GM19395 (cell line): ENCODE results near the gene FRA10AC1.

Source experiments
- ATAC-seq: cut with Tn5 transposase; IDR thresholded peaks from one replicate; pipeline ENCODE4 v1.9.1; 2021; ENCODE audit warnings: mild to moderate bottlenecking, moderate library complexity; ENCODE audit not compliant: unreplicated experiment

Gene FRA10AC1

GRCh38 chr10:93630625-93631557, 71.5 kb downstream of the FRA10AC1 start:
- ATAC-seq, result no peak

GRCh38 chr10:93629647-93630305, 72.6 kb downstream of the FRA10AC1 start:
- ATAC-seq, result no peak

GRCh38 chr10:93628858-93629257, 73.5 kb downstream of the FRA10AC1 start:
- no peak for ATAC-seq

- no peak for ATAC-seq
These were observed 79.5 kb downstream of the FRA10AC1 start for GRCh38 chr10:93622942-93623341.

- ATAC-seq, result no peak
These were observed 81.5 kb downstream of the FRA10AC1 start for GRCh38 chr10:93620925-93621324.
